Hepatocyte (in vitro differentiated cells): Measurements from ENCODE around the gene SMIM1.

Experiments used
- EZH2 ChIP-seq: fragments of 200-600 bp; sonication (generic); IDR thresholded peaks from 2 replicates; pipeline ENCODE4 v1.6.1; 2016; ENCODE audit warnings: antibody characterized with exemption, mild to moderate bottlenecking, borderline replicate concordance
- TF ChIP-seq, protein P1 (sequence below): fragments of 200-600 bp; sonication (generic); IDR thresholded peaks from 2 replicates; pipeline ENCODE4 v1.5.1; 2016; ENCODE audit warnings: antibody characterized with exemption, mild to moderate bottlenecking; ENCODE audit not compliant: poor library complexity

DNA sequence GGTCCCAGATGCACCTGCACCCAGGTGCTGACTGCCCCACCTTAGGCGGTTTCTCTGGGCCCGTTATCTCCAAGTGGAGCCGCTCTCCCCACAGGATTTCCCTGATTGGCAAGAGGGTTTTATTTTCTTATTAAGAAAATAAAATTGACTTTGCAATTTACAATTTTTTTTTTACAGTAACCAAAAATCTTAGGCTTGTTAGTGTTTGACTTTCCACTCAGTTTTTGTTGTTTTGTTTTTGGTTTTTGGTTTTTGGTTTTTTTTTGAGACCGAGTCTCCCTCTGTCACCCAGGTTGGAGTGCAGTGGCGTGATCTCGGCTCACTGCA lies 25.1 kb upstream of the SMIM1 start:
- TF ChIP-seq EZH2, result no peak
- TF ChIP-seq, protein P1, sequence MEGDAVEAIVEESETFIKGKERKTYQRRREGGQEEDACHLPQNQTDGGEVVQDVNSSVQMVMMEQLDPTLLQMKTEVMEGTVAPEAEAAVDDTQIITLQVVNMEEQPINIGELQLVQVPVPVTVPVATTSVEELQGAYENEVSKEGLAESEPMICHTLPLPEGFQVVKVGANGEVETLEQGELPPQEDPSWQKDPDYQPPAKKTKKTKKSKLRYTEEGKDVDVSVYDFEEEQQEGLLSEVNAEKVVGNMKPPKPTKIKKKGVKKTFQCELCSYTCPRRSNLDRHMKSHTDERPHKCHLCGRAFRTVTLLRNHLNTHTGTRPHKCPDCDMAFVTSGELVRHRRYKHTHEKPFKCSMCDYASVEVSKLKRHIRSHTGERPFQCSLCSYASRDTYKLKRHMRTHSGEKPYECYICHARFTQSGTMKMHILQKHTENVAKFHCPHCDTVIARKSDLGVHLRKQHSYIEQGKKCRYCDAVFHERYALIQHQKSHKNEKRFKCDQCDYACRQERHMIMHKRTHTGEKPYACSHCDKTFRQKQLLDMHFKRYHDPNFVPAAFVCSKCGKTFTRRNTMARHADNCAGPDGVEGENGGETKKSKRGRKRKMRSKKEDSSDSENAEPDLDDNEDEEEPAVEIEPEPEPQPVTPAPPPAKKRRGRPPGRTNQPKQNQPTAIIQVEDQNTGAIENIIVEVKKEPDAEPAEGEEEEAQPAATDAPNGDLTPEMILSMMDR, result no peak
